HG03520 (cell line): ENCODE results near the gene GRM4.
"Not testable (repeated sequence)": the region's sequence is repeated elsewhere in the genome, so short reads cannot be mapped to it uniquely, and the experiment has no call there.

ENCODE experiments used
- ATAC-seq: cut with Tn5 transposase; IDR thresholded peaks from one replicate; pipeline ENCODE4 v1.9.1; 2021; ENCODE audit warnings: mild to moderate bottlenecking, moderate library complexity; ENCODE audit not compliant: unreplicated experiment

The GRM4 gene

DNA sequence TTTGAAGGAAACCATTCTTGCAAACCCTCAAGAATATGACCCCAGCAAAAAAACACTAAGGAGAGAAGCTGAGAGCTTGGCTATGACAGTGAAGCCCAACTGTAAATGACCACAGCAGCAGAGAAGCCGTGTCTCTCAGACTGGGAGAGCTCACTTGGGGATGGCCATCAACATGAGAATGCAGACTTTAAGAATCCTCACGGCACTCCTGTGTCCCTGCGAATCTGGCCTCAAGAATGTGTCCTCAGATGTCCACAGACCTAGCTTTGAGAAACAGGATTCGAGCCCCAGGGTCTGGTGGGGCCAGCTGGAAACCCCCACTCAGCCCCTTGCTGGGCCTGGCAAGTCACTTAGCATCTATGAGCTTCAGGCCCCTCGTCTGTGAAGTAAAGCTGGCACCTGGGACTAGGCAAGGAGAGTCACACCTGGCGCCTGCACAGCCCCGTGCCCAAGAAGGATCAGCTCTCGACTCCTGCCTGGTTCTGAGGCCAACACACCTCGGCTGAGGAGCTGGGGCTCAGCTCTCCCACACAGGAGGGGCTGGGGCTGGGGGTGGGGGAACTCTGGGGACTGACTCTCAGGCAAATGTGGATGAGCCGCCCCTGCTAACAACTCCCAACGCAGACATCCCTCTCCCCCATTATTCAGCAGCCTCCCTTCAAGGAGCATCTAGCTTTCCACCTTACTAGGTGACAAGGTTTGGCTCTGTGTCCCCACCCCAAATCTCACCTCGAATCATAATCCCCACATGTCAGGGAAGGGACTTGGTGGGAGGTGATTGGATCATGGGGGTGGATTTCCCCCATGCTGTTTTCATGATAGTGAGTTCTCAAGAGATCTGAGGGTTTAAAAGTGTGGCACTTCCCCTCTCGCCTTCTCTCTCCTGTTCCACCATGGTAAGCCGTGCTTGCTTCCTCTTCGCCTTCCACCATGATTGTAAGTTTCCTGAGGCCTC, 97.7 kb downstream of the GRM4 start:
- ATAC-seq: no peak

DNA sequence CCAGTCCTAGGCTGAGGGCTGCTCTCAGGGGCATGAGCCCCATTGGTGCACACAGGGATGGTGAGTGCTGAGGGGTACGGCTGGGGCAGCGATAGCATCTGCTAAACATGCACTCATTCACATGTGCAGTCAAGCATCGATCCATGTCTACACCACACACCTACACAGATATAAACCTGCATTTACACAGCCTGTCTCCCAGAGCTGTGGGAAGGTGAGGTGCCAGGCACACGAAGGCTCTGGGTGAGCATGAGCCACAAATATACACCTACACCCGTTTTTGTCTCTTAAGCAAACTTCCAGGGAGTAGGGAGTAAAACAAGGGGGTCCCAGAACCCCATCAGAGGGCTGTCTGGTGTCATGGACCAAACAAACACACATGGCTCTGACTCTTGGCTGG, 99.3 kb downstream of the GRM4 start:
- ATAC-seq: no peak

DNA sequence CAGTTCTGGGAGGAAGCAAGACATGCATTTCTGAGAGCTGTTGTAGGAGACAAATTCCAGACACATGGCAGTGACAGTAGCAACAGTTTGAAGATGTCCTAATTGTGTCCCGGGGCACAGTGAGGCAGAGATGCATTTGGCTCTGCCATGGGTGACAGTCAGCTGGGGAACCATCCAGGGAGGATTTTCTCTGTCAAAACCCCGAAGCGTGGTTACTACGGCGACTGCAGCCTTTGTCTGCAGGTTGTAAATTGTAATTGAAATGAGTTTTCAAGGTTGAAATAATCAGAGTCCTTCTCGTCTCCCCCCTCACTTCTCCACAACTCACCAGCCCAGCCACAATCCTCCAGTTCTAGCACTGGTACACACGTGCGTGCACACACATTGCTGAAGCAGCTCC, 100.1 kb downstream of the GRM4 start:
- ATAC-seq: no peak

DNA sequence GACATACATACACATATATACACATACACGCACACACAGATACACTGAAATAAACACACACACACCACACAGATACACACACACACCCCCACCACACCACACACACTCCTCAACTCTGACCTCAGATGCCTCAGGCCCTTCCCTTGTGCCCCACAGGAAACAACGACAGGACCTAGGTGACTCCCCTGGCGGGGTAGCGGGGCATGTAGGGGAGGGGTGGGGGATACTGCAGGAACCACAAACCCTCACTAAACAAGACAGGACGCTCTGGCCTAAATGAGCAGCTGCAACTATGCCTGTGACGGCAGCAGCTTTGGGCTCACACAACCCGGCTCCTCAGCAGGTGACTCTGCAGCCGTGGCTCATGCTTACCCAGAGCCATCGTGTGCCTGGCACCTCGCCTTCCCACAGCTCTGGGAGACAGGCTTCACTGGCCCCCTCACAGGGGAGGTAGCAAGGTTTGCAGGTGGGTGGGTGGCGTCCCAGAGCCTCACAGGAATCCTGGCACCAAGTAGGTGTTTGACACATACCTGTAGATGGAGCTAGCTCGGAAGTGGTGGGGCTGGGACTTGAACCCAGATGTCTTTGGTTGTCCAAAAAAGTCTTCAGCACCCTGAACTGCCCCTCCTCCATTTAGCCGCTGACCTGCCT, 100.8 kb downstream of the GRM4 start:
- no peak for ATAC-seq

DNA sequence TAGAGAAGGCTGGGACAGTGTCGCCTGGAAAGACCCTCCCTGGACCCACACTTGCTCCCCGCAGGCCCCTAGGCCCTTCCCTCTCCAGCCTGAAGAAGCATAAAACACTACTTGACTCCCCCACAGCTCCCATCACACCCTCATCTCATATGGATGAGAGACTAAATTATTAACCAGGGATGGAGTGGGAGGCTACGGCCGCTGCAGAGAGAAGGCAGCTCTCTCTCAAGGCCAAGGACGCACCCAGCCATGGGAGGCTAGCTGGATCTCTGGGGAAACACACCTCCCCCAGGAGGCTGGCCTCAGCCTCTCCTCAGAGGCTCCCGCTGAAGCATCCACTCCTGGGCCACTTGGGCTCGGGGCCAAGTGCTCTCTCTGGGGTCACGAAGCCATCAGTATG, 102.5 kb downstream of the GRM4 start:
- no peak for ATAC-seq

DNA sequence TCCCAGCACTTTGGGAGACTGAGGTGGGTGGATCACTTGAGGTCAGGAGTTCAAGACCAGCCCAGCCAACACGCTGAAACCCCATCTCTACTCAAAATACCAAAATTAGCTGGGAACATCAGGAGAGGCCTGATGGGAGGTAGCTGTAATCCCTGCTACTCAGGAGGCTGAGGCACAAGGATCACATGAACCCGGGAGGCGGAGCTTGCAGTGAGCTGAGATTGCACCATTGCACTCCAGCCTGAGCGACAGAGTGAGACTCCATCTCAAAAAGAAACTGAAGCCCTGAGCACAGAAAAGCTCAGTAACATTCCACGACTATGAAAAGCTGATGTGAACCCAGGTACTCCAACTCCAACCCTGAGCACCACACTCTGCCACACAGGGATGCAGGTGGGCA, 103.9 kb downstream of the GRM4 start:
- not testable (repeated sequence) for ATAC-seq

DNA sequence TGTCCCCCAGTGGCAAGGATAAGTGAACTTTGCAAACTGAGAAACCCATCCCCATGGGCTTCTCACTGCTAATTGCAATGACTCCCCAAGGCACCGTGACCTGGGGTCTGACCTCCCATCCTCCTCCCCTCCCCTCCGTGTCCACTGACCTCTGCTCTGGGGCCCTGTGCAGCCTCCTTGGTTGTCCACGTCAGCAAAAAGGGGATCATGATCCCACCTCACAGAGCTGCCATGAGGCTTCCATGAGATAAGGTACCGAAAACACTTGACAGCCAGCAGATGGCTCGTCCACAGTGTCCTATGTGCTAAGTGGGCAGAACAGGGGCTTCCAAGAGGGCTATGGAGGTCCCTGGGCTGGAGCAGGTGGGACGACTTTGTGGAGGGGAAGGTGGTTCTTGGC, 104.5 kb downstream of the GRM4 start:
- no peak for ATAC-seq

DNA sequence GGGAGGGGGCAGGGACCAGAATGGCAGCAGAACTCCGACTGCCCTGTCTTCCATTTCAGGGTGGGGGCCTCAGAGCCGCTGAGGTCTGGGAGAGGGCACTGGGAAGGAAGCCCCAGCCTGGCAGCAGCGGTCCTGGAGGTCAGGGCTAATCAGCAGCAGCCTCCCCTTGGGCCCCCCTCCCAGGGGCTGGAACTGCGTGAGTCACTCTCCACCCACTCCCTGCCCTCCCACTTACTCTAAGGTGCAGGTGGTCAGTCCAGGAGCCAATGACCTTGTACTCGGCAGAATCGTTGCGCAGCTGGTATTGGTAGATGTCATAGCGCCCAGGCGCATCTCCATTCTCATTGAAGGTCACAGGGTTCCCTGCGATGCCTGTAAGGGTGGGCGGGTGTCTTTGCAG, 105.9 kb downstream of the GRM4 start:
- ATAC-seq: no peak

DNA sequence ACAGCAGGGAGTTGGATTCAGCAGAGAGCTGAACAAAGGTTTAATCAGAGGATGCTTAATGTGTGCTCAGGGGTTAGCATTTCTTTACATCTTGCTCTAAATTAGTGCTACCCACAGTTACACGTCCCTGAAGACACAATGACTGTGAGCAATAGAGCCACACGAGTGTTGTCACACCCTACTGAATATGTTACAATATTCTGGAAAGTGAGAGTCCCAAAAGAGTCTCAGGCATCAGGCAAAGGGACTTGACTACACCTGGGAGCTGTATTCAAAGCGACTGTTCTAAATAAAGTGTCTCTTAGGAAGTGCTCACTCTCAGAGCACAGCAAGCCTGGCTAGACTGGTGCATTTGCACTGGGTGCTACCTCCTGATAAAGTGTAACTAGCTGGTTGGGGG, 108.7 kb downstream of the GRM4 start:
- no peak for ATAC-seq

DNA sequence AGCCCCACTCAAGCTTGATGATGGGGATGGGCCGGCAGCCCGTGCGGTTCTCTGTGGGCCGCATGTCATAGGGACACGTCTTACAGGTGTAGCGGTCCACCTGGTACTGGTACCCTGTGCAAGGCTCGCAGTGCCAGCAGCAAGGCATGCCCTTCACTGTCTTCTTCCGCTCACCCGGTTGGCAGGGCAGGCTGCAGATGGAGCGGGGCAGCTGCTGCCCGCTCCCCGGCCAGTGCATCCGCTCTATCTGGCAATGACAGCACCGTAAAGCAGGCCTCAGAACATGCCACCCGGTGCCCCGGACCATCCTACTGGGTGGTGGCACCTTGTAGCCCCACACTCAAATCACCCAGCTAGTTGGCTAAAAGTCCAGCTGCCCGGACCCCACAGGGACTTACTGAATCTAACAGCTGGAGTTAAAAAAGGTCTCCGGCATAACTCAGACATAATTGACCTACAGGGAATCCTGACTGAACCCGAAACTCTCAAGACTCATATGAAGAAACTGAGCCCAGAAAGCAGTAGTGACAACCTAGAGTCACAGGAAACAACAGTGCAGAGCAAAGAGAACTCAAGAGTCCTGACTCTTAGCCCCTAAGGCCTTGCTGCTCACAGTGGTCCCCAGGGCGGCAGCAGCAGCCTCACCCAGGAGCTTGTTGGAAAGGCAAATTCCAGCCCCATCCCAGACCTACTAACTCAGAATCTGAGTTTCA, 109.4 kb downstream of the GRM4 start:
- ATAC-seq: no peak

DNA sequence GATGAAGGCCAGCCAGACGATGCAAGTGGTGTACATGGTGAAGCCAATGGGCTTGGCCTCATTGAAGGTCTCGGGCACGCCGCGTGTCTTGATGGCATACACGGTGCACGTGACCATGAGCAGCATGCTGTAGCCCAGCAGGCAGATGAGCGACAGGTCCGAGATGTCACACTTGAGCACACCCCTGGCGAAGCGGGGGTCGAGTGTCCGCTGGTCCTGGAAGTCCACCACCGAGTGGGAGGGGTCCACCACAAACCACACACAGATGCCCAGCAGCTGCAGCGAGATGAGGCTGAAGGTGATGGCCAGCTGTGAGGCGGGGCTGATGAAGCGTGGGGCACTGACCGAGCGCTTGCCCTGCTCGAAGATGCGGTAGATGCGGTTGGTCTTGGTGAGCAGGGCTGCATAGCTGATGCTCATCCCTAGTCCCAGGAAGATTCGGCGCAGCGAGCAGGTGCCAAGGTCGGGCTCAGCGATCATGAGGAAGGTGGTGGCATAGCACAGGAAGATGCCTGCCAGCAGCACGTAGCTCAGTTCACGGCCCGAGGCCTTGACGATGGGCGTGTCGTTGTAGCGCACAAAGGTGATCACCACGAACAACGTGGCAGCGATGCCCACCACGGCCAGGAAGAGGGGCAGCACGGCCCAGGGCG, 110.1 kb downstream of the GRM4 start:
- no peak for ATAC-seq

DNA sequence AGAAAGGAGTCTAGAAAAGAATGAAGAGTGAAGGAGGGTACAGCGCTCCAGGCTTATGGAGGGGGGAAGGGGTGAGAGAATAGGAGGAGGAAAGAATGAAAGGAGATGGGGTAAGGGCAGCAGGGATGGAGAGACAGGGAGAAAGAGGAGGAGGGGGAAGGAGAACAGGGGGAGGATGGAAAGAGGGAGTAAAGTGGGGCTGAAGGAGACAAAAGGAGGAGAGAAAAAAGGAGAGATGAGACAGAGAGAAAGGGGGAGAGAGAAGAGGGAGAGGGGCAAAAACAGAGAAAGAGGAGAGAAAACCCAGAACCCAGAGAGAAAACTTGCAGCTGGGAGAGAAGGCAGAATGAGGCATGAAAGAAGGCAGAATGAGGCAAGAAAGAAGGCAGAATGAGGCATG, 110.7 kb downstream of the GRM4 start:
- no peak for ATAC-seq

DNA sequence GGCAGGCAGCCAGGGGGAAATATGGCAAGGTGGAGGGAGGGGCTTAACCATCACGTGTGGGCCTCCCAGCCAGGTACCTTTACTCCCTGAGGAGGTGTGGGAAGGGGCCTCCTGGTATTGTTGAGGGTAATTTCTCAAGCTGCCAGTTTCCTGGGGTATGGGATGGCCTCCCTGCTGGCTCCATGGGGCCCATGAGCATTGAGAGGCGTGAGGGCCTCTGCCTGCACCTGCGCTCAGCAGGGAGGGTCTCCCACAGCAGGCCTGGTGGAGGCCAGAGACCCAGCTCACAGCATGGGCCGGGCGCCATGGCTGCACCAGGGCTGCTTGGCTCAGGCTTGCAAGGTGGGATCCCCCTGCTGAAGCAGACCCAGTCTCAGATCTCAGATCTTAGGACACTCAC, 113.0 kb downstream of the GRM4 start:
- ATAC-seq: no peak

DNA sequence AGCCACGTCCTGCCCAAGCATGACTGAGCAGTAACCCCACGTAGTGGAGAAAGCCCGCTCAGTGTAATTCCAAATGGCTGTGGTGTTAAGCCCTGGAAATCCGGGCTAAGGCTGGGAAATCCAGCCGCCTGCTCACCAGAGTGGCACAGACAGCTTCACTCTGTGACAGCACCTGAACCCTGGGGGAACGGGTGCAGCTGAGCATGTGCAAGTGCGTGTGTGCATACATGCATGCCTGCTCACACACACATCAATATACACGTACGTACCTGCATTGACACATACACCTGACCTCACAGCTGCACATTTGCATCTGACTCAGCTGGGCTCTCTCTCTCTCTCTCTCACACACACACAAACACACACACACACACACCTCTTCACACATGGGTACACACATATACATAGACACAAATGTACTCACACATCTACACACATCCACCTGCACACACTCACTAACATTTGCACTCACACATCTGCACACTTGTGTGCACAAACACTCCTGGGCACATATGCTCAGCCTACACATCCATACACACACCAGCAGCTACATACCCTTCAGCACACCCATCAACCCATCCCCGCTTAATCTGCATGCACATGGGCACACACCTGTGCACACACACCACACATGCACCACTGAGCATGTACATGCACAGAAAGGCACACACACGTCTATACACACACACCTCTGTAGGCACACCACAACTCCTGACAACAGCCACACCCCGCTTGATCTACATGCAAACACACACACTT, 114.1 kb downstream of the GRM4 start:
- ATAC-seq: no peak

DNA sequence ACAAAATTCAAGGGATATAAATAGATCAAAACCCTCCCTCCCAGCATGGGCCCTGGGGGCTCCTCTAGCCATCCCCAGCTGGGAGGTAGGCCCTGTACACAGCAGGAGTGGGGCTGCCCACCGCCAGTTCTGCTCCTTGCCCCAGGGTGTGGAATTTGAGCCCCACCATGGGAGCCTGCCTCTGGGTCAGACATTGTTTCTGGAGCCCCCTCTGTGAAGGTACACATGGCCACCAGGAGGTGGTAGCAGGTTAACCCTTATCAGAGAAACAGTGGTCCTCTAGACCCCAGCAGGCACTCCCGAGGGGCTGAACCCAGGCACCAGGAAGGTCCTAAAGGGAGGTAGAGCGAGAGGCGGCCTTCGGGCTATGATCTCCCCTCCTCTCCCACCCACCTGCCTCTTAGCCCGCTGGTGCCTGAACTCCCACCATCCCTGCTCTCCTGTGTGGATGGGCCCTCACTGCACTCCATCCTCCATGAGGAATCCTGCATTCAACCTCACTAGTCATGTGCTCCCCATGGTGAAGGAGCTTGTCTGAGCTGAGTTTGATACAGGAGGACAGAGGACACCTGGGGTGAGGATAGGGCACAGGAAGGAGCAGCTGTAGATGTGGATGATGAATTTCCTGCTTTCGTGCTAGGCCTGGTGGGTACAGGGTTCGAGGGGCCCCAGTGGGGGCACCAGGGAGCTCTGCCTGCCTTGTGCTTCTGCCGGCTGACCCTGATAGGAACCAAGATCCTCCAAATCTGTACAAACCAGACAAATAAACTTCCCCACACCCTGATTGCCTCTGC, 114.9 kb downstream of the GRM4 start:
- ATAC-seq: no peak

DNA sequence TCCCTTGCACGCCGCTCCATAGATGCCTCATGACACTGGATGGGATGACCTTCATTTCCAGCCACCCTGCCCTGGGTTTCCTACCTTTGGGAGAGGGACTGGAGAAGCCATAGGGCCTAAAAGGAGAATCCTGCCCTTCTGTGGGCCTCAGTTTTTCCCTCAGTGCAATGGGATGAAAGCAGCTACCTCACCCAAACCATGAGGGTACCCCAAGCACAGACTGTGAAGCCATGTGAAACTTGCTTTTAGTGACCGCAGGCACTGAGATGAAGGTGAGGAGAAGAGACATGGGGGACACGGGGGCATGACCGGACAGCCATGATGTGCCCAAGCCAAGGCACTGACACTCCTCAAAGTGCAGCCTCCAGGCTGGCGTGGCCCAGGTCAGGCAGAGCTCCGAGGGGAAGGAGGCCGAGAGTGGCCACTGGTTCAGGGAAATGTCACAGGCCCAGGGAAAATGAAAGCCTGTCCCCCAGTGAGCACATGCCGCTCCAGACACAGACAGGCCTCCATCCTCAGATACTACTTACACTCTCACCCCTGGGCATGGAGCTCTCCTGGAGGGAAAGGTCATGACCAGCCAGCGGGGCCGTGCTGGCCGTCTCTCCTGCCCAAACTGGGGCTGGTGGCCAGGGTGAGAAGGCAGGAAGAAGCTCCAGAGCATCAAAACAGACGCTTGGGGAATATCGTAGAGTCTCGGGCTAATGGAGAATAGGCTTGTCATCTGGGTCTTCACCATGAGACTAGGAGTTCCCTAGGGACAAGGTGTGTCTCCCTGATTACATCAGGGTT, 116.2 kb downstream of the GRM4 start:
- ATAC-seq: no peak

DNA sequence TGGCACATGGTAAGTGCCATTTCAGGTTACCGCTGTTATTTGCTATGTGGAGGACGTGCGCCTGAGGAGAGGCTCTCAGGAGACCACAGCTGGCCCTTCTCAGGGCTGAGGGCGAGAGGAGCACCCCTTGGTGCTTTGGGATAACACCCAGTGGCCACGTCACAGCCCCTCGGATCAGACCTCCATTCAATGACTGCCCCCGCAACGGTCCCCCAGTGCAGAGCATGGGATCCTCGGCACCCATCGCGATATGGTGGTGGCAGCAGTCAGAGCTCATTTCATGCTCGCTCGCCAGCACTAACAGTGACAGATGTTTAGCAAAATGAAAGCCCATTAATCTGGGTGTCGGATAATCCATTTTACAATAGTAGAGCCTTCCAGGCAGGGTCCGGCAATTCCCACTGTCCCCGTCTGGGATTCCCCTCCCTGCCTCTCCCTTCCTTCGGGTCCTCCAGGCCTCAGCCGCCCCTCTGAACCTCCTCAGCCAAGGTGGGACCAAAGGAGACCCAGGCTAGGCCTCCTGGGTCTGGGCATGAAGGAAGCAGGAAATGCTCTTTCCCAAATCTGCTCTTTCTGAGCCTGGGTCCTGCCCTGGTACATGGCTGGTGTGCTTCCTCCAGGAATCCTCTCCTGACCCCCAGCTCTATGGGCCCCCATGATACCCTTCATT, 117.1 kb downstream of the GRM4 start:
- no peak for ATAC-seq

DNA sequence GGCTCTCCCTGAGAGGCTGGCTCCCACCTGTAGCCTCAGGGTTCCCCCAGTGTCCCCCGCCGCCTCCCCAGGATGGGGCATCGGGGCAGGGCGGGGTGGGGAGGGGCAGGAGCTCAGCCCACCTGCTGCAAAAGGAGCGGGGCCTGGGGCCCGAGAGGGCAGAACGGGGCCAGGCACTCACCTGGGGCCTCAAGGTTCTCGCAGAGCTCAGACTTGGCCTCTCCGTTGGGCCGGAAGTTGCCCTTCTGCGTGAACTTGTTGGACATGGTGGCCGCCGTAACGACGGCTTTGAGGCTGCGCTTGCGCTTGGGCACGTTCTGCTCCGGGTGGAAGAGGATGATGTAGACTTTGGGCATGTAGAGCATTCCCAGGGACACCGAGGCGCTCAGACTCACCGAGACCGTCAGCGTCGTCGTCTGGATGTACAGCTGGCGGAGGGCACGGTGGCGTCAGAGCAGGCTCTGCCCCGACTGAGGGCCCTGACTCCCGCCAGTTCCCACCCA, 117.9 kb downstream of the GRM4 start:
- ATAC-seq: no peak
